Upper lobe of left lung (tissue), 6 donors: Measurements from ENCODE around the gene PAIP1. TPM values are rescaled to one million over a fixed set of nuclear protein-coding genes. Genes with fewer than 3 reads are reported as not detected.
"Not testable (repeated sequence)": the region's sequence is repeated elsewhere in the genome, so short reads cannot be mapped to it uniquely, and the experiment has no call there.

Experiments used
- ATAC-seq, 2 donors: fragments of 200-7000 bp; cut with Tn5 transposase; one replicate each; pipeline ENCODE4 v1.9.1; 2022; ENCODE audit warnings: mild to moderate bottlenecking in 2 of 2, moderate library complexity in 2 of 2; ENCODE audit not compliant: low FRiP score in 2 of 2
- DNase-seq, 2 donors: peaks; one replicate each; pipeline ENCODE4 v3.0.0-alpha.2; 2019 to 2020
- H3K27ac ChIP-seq, 4 donors: fragments of 200-600 bp; sonication (generic); one replicate each; pipeline ENCODE4 v1.5.1; 2016 to 2019
- H3K27me3 ChIP-seq, 4 donors: fragments of 200-600 bp; sonication (generic); one replicate each; pipeline ENCODE4 v1.5.1; 2017 to 2019
- H3K36me3 ChIP-seq, 4 donors: fragments of 200-600 bp; sonication (generic); one replicate each; pipeline ENCODE4 v1.5.1; 2016 to 2019
- H3K4me1 ChIP-seq, 4 donors: fragments of 200-600 bp; sonication (generic); one replicate each; pipeline ENCODE4 v1.5.1; 2018 to 2019
- H3K4me3 ChIP-seq, 4 donors: fragments of 200-600 bp; sonication (generic); one replicate each; pipeline ENCODE4 v1.5.1; 2017 to 2019; ENCODE audit warnings: mild to moderate bottlenecking in 2 of 4, moderate library complexity in 1 of 4
- H3K9me3 ChIP-seq, 4 donors: fragments of 200-600 bp; sonication (generic); one replicate each; pipeline ENCODE4 v1.5.1; 2018 to 2019
- EP300 ChIP-seq, 4 donors: sonication (generic); formaldehyde crosslinking; IDR thresholded peaks; one replicate each; pipeline ENCODE4 v1.5.1; 2017; ENCODE audit warnings: antibody characterized with exemption in 4 of 4, control low read depth in 2 of 4
- POLR2A ChIP-seq, 4 donors: fragments of 450-650 bp; IDR thresholded peaks; one replicate each; pipeline ENCODE4 v1.5.1; 2016 to 2017; ENCODE audit warnings: antibody characterized with exemption in 4 of 4, mild to moderate bottlenecking in 2 of 4
- POLR2AphosphoS5 ChIP-seq, 2 donors: sonication (generic); formaldehyde crosslinking; IDR thresholded peaks; one replicate each; pipeline ENCODE4 v1.5.1; 2017; ENCODE audit warnings: antibody characterized with exemption in 2 of 2
- WGBS, 2 donors: methylation state at CpG; one replicate each; pipeline ENCODE4 v1.1.5; 2017 to 2018; 5-methylcytosine and 5-hydroxymethylcytosine counted together
- total RNA-seq, 6 donors: library from RNA; depleted of rRNA in 4 of 6; stranded (reverse); fragments of >200 nt in 4 of 6; gene quantifications; one replicate each; pipeline versions ENCODE4 v1.1.0 to v1.2.1, GENCODE V29; 2016 to 2021
- TF ChIP-seq, protein P1 (sequence below), 6 experiments: fragments of 450-650 bp in 4 of 6; fragments of 200-600 bp in 2 of 6; sonication (generic) in 2 of 6; IDR thresholded peaks; one replicate each; pipeline ENCODE4 v1.5.1; 2016 to 2019; ENCODE audit warnings: antibody characterized with exemption in 6 of 6
- donor health status: DM: no; HTN: no; CAD: no; lungs with moderate emphysema.
- donor health status: DM: no; HTN: yes; CAD: no; lungs with severe emphysema.

PAIP1 gene
- total RNA-seq, 6 donors from 2014 or later = 44.9 to 81.0 (median 67.2) TPM

DNA sequence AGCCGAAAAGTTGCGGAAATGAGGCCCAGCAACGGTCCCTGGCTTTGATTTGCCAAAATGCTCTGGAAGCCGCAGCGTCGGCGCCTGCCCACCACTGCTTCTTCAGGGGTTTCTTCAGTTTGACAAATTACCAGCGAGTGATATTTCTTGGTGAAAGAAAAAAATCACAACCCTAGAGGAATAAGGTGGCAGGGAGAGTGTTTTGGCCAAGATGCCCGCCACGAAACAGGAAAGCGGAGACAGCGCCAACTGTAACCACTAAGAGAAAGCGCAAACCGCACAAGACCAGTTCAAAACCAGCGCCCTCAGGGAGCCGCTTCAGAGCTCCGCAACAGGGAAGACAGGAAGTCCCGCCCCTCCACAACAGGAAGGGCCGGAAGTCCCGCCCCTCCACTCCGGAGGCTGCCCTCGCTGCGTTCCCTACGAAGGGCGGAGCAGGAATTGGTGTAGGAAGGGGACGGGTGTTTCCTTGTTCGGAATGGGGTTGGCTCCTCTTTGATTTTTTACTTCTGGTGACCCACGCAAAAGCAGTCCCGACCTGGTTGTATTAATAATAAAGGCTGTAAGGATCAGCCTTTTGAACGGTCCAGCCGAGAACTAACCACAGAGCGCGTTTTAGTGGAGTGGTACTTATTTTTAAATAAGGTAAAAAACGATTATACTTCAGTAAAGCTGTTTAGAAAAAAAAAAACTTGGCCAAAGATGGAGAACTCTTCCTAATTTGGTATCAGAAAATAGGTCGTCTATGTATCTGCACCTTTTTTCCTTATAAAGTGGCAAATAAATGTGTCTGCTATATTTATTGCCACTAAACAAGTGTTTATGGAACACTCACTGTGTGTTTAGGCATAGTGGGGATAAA lies 41.8 kb downstream of the PAIP1 start, which contains the start of gene C5orf34:
Gene C5orf34 (minus strand): TSS at position 333 of the 862 bp plus-strand sequence. CDS start 5,809 bp downstream, outside the sequence.
- Histone ChIP-seq H3K4me1 (peaks cover 6 to 15% (median 9%) of the 10 kb centered on the region in 4 donors), H3K36me3 (no peaks in the 10 kb centered on the region), H3K27ac (peak within 1 kb of the TSS; percentile 62 to 94 (median 84)), H3K9me3 (no peaks in the 10 kb centered on the region), H3K4me3 (peak within 1 kb of the TSS; percentile 45 to 70 (median 60)), H3K27me3 (no peaks in the 10 kb centered on the region)
- 0 to 1% methylated on average over 31 to 35 of the region's 35 CpGs for WGBS, 2 donors
- TF ChIP-seq POLR2AphosphoS5 (IDR thresholded peaks at IDR 0.05) (peak; percentile 85), EP300 (IDR thresholded peaks at IDR 0.05) (no peak), POLR2A (IDR thresholded peaks at IDR 0.05) (peak in 3 of 4 donors; percentile 33 to 84 (median 43))
- peak; percentile 100 for ATAC-seq
- peak; percentile 93 to 98 for DNase-seq

DNA sequence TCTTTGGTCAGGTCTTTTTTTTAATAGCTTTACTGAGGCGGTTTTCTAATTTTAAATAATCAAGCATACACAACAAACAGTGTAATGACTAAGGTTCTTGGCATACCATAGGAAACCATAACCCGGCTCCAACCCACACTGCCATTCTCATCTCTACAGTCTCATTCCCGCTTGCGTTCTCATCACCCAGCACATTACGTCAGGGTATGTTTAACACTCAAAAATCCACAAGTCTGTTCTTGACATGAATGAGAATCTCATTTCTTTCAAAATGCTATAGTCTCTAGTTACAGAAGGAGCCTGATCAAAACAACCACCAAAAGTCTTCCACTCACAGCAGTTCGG lies 42.4 kb downstream of the PAIP1 start:
- H3K27me3 ChIP-seq = no peaks in the 10 kb centered on the region
- peak overlapping the region; percentile 62 to 94 (median 84) for H3K27ac ChIP-seq
- no peak for DNase-seq
- no peaks in the 10 kb centered on the region for H3K9me3 ChIP-seq
- TF ChIP-seq EP300 (IDR thresholded peaks at IDR 0.05) (no peak), POLR2AphosphoS5 (IDR thresholded peaks at IDR 0.05) (no peak), POLR2A (IDR thresholded peaks at IDR 0.05) (no peak)
- TF ChIP-seq, protein P1, sequence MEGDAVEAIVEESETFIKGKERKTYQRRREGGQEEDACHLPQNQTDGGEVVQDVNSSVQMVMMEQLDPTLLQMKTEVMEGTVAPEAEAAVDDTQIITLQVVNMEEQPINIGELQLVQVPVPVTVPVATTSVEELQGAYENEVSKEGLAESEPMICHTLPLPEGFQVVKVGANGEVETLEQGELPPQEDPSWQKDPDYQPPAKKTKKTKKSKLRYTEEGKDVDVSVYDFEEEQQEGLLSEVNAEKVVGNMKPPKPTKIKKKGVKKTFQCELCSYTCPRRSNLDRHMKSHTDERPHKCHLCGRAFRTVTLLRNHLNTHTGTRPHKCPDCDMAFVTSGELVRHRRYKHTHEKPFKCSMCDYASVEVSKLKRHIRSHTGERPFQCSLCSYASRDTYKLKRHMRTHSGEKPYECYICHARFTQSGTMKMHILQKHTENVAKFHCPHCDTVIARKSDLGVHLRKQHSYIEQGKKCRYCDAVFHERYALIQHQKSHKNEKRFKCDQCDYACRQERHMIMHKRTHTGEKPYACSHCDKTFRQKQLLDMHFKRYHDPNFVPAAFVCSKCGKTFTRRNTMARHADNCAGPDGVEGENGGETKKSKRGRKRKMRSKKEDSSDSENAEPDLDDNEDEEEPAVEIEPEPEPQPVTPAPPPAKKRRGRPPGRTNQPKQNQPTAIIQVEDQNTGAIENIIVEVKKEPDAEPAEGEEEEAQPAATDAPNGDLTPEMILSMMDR (IDR thresholded peaks at IDR 0.05) = no peak
- peak overlapping the region; percentile 45 to 70 (median 60) for H3K4me3 ChIP-seq
- H3K36me3 ChIP-seq = no peaks in the 10 kb centered on the region
- peak in 1 of 2 donors; percentile 58 for ATAC-seq
- 1% methylated on average over 6 of the region's 6 CpGs for WGBS, 2 donors
- H3K4me1 ChIP-seq = peaks cover 6 to 15% (median 9%) of the 10 kb centered on the region in 4 donors

DNA sequence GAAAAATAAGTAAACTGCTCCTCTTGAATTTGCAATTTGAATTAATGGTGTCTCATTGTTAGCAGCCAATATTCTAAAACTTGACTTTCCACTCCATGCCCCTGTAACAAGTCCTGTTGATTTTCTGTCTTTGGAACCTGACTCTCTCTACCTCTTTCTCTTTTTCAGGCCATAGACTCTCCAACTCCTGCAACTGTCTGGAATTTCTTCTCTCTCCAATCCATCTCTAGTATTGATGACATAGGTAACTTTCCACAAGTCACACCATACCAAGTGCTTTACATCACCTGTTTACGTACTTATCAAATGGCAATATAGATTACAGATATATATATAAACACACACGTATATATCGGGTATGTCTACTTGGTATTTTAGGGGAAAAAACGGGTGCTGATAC lies 42.9 kb downstream of the PAIP1 start:
- Histone ChIP-seq H3K36me3 (no peaks in the 10 kb centered on the region), H3K27ac (peak overlapping the region in 2 of 4 donors; percentile 62 to 86), H3K27me3 (no peaks in the 10 kb centered on the region), H3K9me3 (no peaks in the 10 kb centered on the region), H3K4me1 (peaks cover 6 to 15% (median 9%) of the 10 kb centered on the region in 4 donors), H3K4me3 (peak overlapping the region in 3 of 4 donors; percentile 45 to 68 (median 52))
- WGBS, 2 donors = 25 to 32% methylated on average over 4 of the region's 4 CpGs
- DNase-seq = no peak
- TF ChIP-seq, protein P1 (IDR thresholded peaks at IDR 0.05) = no peak
- TF ChIP-seq POLR2A (IDR thresholded peaks at IDR 0.05) (no peak), EP300 (IDR thresholded peaks at IDR 0.05) (no peak), POLR2AphosphoS5 (IDR thresholded peaks at IDR 0.05) (no peak)
- no peak for ATAC-seq

DNA sequence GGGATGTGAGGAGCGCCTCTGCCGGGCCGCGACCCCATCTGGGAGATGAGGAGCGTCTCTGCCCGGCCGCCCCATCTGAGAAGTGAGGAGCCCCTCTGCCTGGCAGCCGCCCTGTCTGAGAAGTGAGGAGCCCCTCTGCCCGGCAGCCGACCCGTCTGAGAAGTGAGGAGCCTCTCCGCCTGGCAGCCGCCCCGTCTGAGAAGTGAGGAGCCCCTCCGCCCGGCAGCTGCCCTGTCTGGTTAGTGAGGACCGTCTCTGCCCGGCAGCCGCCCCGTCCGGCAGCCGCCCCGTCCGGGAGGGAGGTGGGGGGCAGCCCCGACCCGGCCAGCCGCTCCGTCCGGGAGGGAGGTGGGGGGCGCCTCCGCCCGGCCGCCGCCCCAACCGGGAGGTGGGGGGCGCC lies 45.8 kb downstream of the PAIP1 start:
- not testable (repeated sequence) for H3K27ac ChIP-seq, H3K36me3 ChIP-seq, H3K4me3 ChIP-seq, H3K9me3 ChIP-seq, ATAC-seq, H3K27me3 ChIP-seq
- peak in 1 of 2 donors; percentile 63 for DNase-seq
- H3K4me1 ChIP-seq = peaks cover 6 to 15% (median 9%) of the 10 kb centered on the region in 4 donors
- WGBS, 2 donors = 90 to 96% methylated on average over 2 to 10 of the region's 36 CpGs

DNA sequence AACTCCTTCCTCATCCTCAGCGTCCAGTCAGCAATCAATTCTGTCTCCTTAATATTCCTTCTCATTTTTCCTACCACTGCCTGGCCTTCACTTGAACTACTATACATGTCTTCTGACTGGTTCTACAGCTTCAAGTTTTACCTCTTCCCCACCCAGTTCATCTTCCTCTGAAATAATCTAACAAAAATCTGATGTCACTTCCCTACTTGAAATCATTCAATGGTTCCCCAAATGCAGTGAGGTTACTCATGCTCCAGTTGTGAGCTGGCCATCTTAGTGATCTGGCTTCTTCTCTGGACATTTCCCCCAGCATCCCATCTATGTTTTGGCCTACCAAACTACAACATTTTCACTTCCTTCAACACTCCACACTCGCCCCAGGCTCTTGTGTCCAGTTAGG lies 58.3 kb downstream of the PAIP1 start:
- TF ChIP-seq, protein P1 (IDR thresholded peaks at IDR 0.05) = no peak
- TF ChIP-seq POLR2AphosphoS5 (IDR thresholded peaks at IDR 0.05) (no peak), EP300 (IDR thresholded peaks at IDR 0.05) (no peak), POLR2A (IDR thresholded peaks at IDR 0.05) (no peak)
- no peaks in the 10 kb centered on the region for H3K27me3 ChIP-seq
- ATAC-seq = no peak
- H3K9me3 ChIP-seq = no peaks in the 10 kb centered on the region
- no peaks in the 10 kb centered on the region for H3K4me1 ChIP-seq
- H3K27ac ChIP-seq = no peak overlapping the region
- no peak overlapping the region for H3K4me3 ChIP-seq
- H3K36me3 ChIP-seq = no peaks in the 10 kb centered on the region
- WGBS, 2 donors = 92 to 93% methylated on average over 2 of the region's 2 CpGs
- no peak for DNase-seq
